OCI-LY1 (cell line): ENCODE data around the gene PKNOX2.

ENCODE experiments used
- CTCF ChIP-seq: fragments of 200-600 bp; sonication (generic), shearing (Covaris generic); IDR thresholded peaks from 2 replicates; pipeline ENCODE4 v1.5.1; 2017; ENCODE audit warnings: mild to moderate bottlenecking, antibody characterized with exemption, low read length, moderate library complexity, mixed read lengths
- EZH2 ChIP-seq: fragments of 200-600 bp; sonication (generic), shearing (Covaris generic); IDR thresholded peaks from 2 replicates; pipeline ENCODE4 v1.8.0; 2017; ENCODE audit warnings: borderline replicate concordance, mixed run types, mild to moderate bottlenecking, antibody characterized with exemption, low read length, moderate library complexity, mixed read lengths

GRCh38 chr11:125380756-125381445 lies 216.3 kb downstream of the PKNOX2 start:
- TF ChIP-seq CTCF, result no peak
- TF ChIP-seq EZH2, result no peak
